ENCODE data around the gene HK1. TPM values are rescaled to one million over a fixed set of nuclear protein-coding genes. Genes with fewer than 3 reads are reported as not detected.

The HK1 gene
- total RNA-seq, 2 donors from 2014 or later: 38.0 to 78.8 TPM

DNA sequence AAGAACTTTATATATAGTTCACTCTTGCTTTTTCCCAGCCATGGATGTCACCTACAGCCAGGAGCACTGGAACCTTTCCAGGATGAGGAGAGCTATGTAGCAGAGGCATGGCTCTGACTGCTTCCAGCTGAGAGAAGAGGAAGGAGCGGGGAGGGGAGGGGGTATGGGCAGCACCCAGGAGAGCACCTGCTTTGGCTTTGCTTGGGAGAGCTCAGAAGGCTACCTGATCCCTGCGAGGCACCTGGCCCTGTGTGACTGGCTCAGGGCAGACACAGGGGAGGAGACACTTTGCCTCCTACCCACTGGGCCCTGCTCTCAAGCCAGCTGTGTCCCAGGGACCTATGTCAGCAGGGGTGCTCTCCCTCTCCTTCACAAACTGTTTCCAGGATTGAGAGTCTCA is 67.1 kb downstream of the HK1 start:
- H3K4me3 ChIP-seq (ENCODE audit: low read length): no peak overlapping the region
- peak; percentile 76 for DNase-seq
- Mint-ChIP-seq H3K27me3 (ENCODE audit: insufficient read depth) (no peaks in the 10 kb centered on the region), H3K4me3 (no peak overlapping the region), H3K9me3 (no peaks in the 10 kb centered on the region), H3K27ac (peak overlapping the region; percentile 80), H3K4me1 (peaks cover 30% of the 10 kb centered on the region), H3K36me3 (ENCODE audit: low read depth) (peaks cover 26% of the 10 kb centered on the region)
- peaks cover 2% of the 10 kb centered on the region for H3K4me1 ChIP-seq (ENCODE audit: control insufficient read depth, insufficient read depth, low read length)
- no peak overlapping the region for H3K9ac ChIP-seq (ENCODE audit: extremely low read depth, low read length, poor library complexity, severe bottlenecking)
- no peaks in the 10 kb centered on the region for H3K9me3 ChIP-seq (ENCODE audit: control insufficient read depth, low read length)
- no peaks in the 10 kb centered on the region for H3K27me3 ChIP-seq (ENCODE audit: control insufficient read depth, insufficient read depth, low read length, poor library complexity, severe bottlenecking)
- no peak for TF ChIP-seq CTCF (conservative IDR thresholded peaks at IDR 0.05)
- H3K27ac ChIP-seq (ENCODE audit: low read depth, low read length): no peak overlapping the region
- WGBS, 2 experiments (ENCODE audit: insufficient coverage in 1 of 2, insufficient read length in 1 of 2): 67 to 87% methylated on average over 1 to 2 of the region's 2 CpGs
- H3K36me3 ChIP-seq (ENCODE audit: control insufficient read depth, insufficient read depth, low read length): no peaks in the 10 kb centered on the region

- no peak overlapping the region for H3K9ac ChIP-seq (ENCODE audit: extremely low read depth, low read length, poor library complexity, severe bottlenecking)
- Mint-ChIP-seq H3K9me3 (no peaks in the 10 kb centered on the region), H3K4me3 (no peak overlapping the region), H3K4me1 (peaks cover 30% of the 10 kb centered on the region), H3K36me3 (ENCODE audit: low read depth) (peaks cover 29% of the 10 kb centered on the region), H3K27ac (peak overlapping the region; percentile 80), H3K27me3 (ENCODE audit: insufficient read depth) (no peaks in the 10 kb centered on the region)
- DNase-seq: peak; percentile 54
- no peak for TF ChIP-seq CTCF (conservative IDR thresholded peaks at IDR 0.05)
- no peaks in the 10 kb centered on the region for H3K27me3 ChIP-seq (ENCODE audit: control insufficient read depth, insufficient read depth, low read length, poor library complexity, severe bottlenecking)
- H3K9me3 ChIP-seq (ENCODE audit: control insufficient read depth, low read length): no peaks in the 10 kb centered on the region
- H3K4me1 ChIP-seq (ENCODE audit: control insufficient read depth, insufficient read depth, low read length): peaks cover 2% of the 10 kb centered on the region
- WGBS, 2 experiments (ENCODE audit: insufficient coverage in 1 of 2, insufficient read length in 1 of 2): 72 to 80% methylated on average over 6 to 8 of the region's 8 CpGs
- H3K4me3 ChIP-seq (ENCODE audit: low read length): no peak overlapping the region
- H3K36me3 ChIP-seq (ENCODE audit: control insufficient read depth, insufficient read depth, low read length): no peaks in the 10 kb centered on the region
- H3K27ac ChIP-seq (ENCODE audit: low read depth, low read length): no peak overlapping the region
Measured at GRCh38 chr10:69345890-69346474, 67.7 kb downstream of the HK1 start.

- peaks cover 30% of the 10 kb centered on the region for H3K4me1 Mint-ChIP-seq
- Histone ChIP-seq H3K9me3 (ENCODE audit: control insufficient read depth, low read length) (no peaks in the 10 kb centered on the region), H3K36me3 (ENCODE audit: control insufficient read depth, insufficient read depth, low read length) (no peaks in the 10 kb centered on the region), H3K27me3 (ENCODE audit: control insufficient read depth, insufficient read depth, low read length, poor library complexity, severe bottlenecking) (no peaks in the 10 kb centered on the region), H3K27ac (ENCODE audit: low read depth, low read length) (no peak overlapping the region), H3K4me1 (ENCODE audit: control insufficient read depth, insufficient read depth, low read length) (peaks cover 2% of the 10 kb centered on the region), H3K9ac (ENCODE audit: extremely low read depth, low read length, poor library complexity, severe bottlenecking) (no peak overlapping the region), H3K4me3 (ENCODE audit: low read length) (no peak overlapping the region)
- 87 to 88% methylated on average over 2 to 5 of the region's 5 CpGs for WGBS, 2 experiments (ENCODE audit: insufficient coverage in 1 of 2, insufficient read length in 1 of 2)
- H3K4me3 Mint-ChIP-seq: no peak overlapping the region
- DNase-seq: no peak
- peaks cover 30% of the 10 kb centered on the region for H3K36me3 Mint-ChIP-seq (ENCODE audit: low read depth)
- H3K27ac Mint-ChIP-seq: no peak overlapping the region
- no peaks in the 10 kb centered on the region for H3K27me3 Mint-ChIP-seq (ENCODE audit: insufficient read depth)
- no peak for TF ChIP-seq CTCF (conservative IDR thresholded peaks at IDR 0.05)
- no peaks in the 10 kb centered on the region for H3K9me3 Mint-ChIP-seq
Measured at GRCh38 chr10:69346776-69347175, 68.5 kb downstream of the HK1 start.
